ENCODE measurements around the gene ASTN2.
"Not testable (repeated sequence)": the region's sequence is repeated elsewhere in the genome, so short reads cannot be mapped to it uniquely, and the experiment has no call there.

Gene ASTN2

GRCh38 chr9:116904165-116904564, 510.7 kb downstream of the ASTN2 start:
- no peak overlapping the region for H3K27ac ChIP-seq
- TF ChIP-seq ZFX (IDR thresholded peaks at IDR 0.05) (no peak), CTCF (conservative IDR thresholded peaks at IDR 0.05) (no peak)

DNA sequence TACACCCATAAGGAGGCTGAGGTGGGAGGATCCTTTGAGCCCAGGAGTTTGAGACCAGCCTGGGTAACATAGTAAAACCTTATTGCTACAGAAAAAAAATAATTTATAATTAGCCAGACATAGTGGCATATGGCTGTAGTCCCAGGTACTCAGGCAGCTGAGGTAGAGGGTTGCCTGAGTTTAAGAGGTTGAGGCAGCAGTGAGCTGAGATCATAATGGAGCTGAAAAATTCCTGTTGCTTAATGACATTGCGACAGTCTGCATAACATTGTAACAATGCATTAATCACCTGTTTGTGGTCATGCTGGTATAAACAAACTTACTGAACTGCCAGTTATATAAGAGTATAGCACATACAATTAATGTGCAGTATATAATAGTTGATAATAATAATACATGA, 513.6 kb downstream of the ASTN2 start:
- H3K27ac ChIP-seq = no peak overlapping the region
- TF ChIP-seq CTCF (conservative IDR thresholded peaks at IDR 0.05) = no peak
- no peak for TF ChIP-seq ZFX (IDR thresholded peaks at IDR 0.05)

- H3K27ac ChIP-seq = no peak overlapping the region
- no peak for TF ChIP-seq ZFX (IDR thresholded peaks at IDR 0.05)
- no peak for TF ChIP-seq CTCF (conservative IDR thresholded peaks at IDR 0.05)
Observed at GRCh38 chr9:116900543-116900942, 514.3 kb downstream of the ASTN2 start.

DNA sequence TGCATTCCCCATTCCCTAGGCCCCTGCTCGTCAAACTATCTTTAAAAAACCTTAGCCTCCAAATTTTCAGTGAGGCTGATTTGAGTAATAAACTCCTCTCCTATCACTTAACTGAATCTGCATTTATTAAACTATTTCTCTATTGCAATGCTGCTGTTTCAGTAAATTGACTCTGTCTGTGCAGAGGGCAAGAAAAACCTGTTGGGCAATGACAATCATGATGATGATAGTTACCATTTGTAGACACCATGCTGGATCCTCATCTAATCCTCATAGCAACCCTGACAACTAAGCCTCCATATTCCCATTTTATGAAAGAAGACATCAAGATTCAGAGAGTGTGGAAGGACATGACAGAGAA, 514.9 kb downstream of the ASTN2 start:
- H3K27ac ChIP-seq = no peak overlapping the region

GRCh38 chr9:116899337-116900006, 515.4 kb downstream of the ASTN2 start:
- no peak overlapping the region for H3K27ac ChIP-seq
- TF ChIP-seq CTCF (conservative IDR thresholded peaks at IDR 0.05) = no peak
- TF ChIP-seq ZFX (IDR thresholded peaks at IDR 0.05) = no peak

More for the DNA sequence above, 514.9 kb downstream of the ASTN2 start:
- no peak for TF ChIP-seq ZFX (IDR thresholded peaks at IDR 0.05)
- no peak for TF ChIP-seq CTCF (conservative IDR thresholded peaks at IDR 0.05)

GRCh38 chr9:116898131-116898530, 516.7 kb downstream of the ASTN2 start:
- H3K27ac ChIP-seq = not testable (repeated sequence)

DNA sequence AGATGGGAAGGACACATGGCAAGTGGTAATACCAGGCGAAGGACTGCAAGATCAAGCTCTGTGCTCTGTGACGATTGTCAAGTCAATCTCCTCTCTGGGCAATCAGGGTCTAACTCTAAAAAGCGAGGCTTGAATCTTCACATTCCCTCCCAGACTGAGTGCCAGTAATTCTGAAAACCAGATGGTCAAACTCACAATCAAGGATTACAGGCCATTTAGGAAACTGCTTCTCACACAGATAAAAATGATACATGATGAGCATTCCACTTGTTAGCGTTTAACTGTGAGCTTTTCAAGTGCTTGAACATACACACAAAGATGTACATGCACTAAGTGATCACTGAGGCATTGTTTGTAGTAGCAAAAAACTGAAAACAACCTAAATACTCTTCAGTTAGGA, 517.7 kb downstream of the ASTN2 start:
- H3K27ac ChIP-seq = no peak overlapping the region
- TF ChIP-seq ZFX (IDR thresholded peaks at IDR 0.05) (no peak), CTCF (conservative IDR thresholded peaks at IDR 0.05) (no peak)

DNA sequence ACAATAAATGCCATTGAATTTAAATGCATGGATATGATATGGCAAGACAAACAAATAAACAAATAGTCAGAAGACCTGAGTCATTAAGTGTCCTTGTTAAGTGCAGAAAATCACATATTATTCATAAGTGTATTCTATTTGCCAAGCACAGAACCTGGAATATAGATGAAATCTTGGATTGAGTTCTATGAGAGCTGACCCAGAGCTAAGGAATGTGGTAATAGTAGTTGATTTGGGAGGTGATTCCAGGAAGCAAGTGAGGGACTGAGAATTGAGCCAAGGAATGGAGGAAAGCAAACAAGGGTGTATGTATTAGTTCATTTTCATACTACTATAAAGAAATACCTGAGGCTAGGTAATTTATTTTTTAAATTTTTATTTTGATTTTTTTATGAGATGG, 518.9 kb downstream of the ASTN2 start:
- TF ChIP-seq CTCF (conservative IDR thresholded peaks at IDR 0.05) = no peak
- no peak for TF ChIP-seq ZFX (IDR thresholded peaks at IDR 0.05)
- H3K27ac ChIP-seq = no peak overlapping the region
